Natural killer cell (primary cell): ENCODE results near the gene GRIN2D. TPM values are rescaled to one million over a fixed set of nuclear protein-coding genes. Genes with fewer than 3 reads are reported as not detected.
"Not testable (repeated sequence)": the region's sequence is repeated elsewhere in the genome, so short reads cannot be mapped to it uniquely, and the experiment has no call there.

Experiments used
- ATAC-seq, 3 donors: fragments of 150-1000 bp in 2 of 3; fragments of 200-7000 bp in 1 of 3; cut with Tn5 transposase; 1 replicate in 1 of 3; 2 replicates in 2 of 3; pipeline ENCODE4 v1.10.0; 2021; ENCODE audit warnings: mild to moderate bottlenecking in 2 of 3, moderate library complexity in 2 of 3
- DNase-seq, 2 donors: peaks; one replicate each; pipeline versions ENCODE4 v3.0.0 to v3.0.0-alpha.2; 2013 to 2021; ENCODE audit warnings: mixed read lengths in 1 of 2
- H3K27ac ChIP-seq: one replicate; pipeline ENCODE4 v1.5.1; 2013; ENCODE audit warnings: mild to moderate bottlenecking, low read length
- H3K27me3 ChIP-seq: one replicate; pipeline ENCODE4 v1.6.1; 2013; ENCODE audit warnings: low read length; ENCODE audit not compliant: control insufficient read depth, insufficient read depth
- H3K36me3 ChIP-seq: one replicate; pipeline ENCODE4 v1.6.1; 2013; ENCODE audit warnings: low read length; ENCODE audit not compliant: control insufficient read depth, insufficient read depth
- H3K4me1 ChIP-seq: one replicate; pipeline ENCODE4 v1.6.1; 2013; ENCODE audit warnings: low read length; ENCODE audit not compliant: control insufficient read depth, insufficient read depth
- H3K4me3 ChIP-seq: one replicate; pipeline ENCODE4 v1.5.1; 2013; ENCODE audit warnings: low read length
- H3K9me3 ChIP-seq: one replicate; pipeline ENCODE4 v1.6.1; 2013; ENCODE audit warnings: low read length; ENCODE audit not compliant: control insufficient read depth, insufficient read depth
- H3K27ac Mint-ChIP-seq, 2 donors: one replicate each; pipeline ENCODE4 v1.8.0; 2022; ENCODE audit warnings: mild to moderate bottlenecking in 2 of 2, mixed read lengths in 2 of 2, moderate library complexity in 1 of 2
- H3K27me3 Mint-ChIP-seq, 2 donors: one replicate each; pipeline ENCODE4 v1.8.0; 2022; ENCODE audit warnings: low read depth in 2 of 2, mixed read lengths in 2 of 2
- H3K36me3 Mint-ChIP-seq: one replicate; pipeline ENCODE4 v1.8.0; 2022; ENCODE audit warnings: mixed read lengths
- H3K4me1 Mint-ChIP-seq, 2 donors: one replicate each; pipeline ENCODE4 v1.8.0; 2022; ENCODE audit warnings: mixed read lengths in 2 of 2
- H3K4me3 Mint-ChIP-seq: one replicate; pipeline ENCODE4 v1.8.0; 2022; ENCODE audit warnings: mild to moderate bottlenecking, moderate library complexity, mixed read lengths
- H3K9me3 Mint-ChIP-seq, 2 donors: one replicate each; pipeline ENCODE4 v1.8.0; 2022; ENCODE audit warnings: mixed read lengths in 2 of 2
- CTCF ChIP-seq: fragments of 200-600 bp; IDR thresholded peaks from one replicate; pipeline ENCODE4 v1.8.0; 2022; ENCODE audit warnings: antibody characterized with exemption
- WGBS: methylation state at CpG from one replicate; pipeline ENCODE4 v1.1.7; 2013; ENCODE audit warnings: missing lambda C conversion rate; ENCODE audit not compliant: insufficient coverage; 5-methylcytosine and 5-hydroxymethylcytosine counted together
- intact Hi-C: fragments of 100-400 bp; cut with micrococcal nuclease; formaldehyde crosslinking; loops from one replicate; pipeline ENCODE4 v1.14.2; 2022
- total RNA-seq, 4 donors: library from RNA; stranded (reverse); fragments of 120-200 nt in 1 of 4; gene quantifications; one replicate each; pipeline versions ENCODE4 v1.2.3 to v1.2.4, GENCODE V29; 2013 to 2022

Gene GRIN2D
- total RNA-seq, 3 donors from 2014 or later (not counting 1 experiment from before 2014, with no cell fraction given), result 0.05 to 0.28 (median 0.07) TPM

- no peaks in the 10 kb centered on the region for H3K36me3 Mint-ChIP-seq
- no peak overlapping the region for H3K27ac Mint-ChIP-seq
- H3K4me3 Mint-ChIP-seq, result no peak overlapping the region
- H3K27ac ChIP-seq, result no peak overlapping the region
- WGBS, result 91% methylated on average over 6 of the region's 7 CpGs
- no peak for DNase-seq
- H3K9me3 ChIP-seq, result no peaks in the 10 kb centered on the region
- no peaks in the 10 kb centered on the region for H3K4me1 ChIP-seq
- H3K27me3 Mint-ChIP-seq, result no peaks in the 10 kb centered on the region
- no peaks in the 10 kb centered on the region for H3K27me3 ChIP-seq
- intact Hi-C loops, result no loop called here
- no peaks in the 10 kb centered on the region for H3K4me1 Mint-ChIP-seq
- H3K36me3 ChIP-seq, result no peaks in the 10 kb centered on the region
- no peak for TF ChIP-seq CTCF
- no peak for ATAC-seq
- H3K9me3 Mint-ChIP-seq, result no peaks in the 10 kb centered on the region
- H3K4me3 ChIP-seq, result no peak overlapping the region
These were observed 22.1 kb upstream of the GRIN2D start for GRCh38 chr19:48371367-48371766.

GRCh38 chr19:48371771-48372170 lies 21.7 kb upstream of the GRIN2D start:
- H3K9me3 Mint-ChIP-seq, ATAC-seq, H3K27me3 ChIP-seq, DNase-seq, H3K9me3 ChIP-seq, H3K4me1 Mint-ChIP-seq, H3K27ac ChIP-seq, H3K4me3 Mint-ChIP-seq, H3K4me3 ChIP-seq, H3K27ac Mint-ChIP-seq, H3K36me3 Mint-ChIP-seq, H3K36me3 ChIP-seq, H3K4me1 ChIP-seq, intact Hi-C loops, H3K27me3 Mint-ChIP-seq: not testable (repeated sequence)
- WGBS, result 100% methylated on average over 5 of the region's 5 CpGs

- no peaks in the 10 kb centered on the region for H3K27me3 ChIP-seq
- H3K4me1 Mint-ChIP-seq, result no peaks in the 10 kb centered on the region
- no peaks in the 10 kb centered on the region for H3K9me3 Mint-ChIP-seq
- no peaks in the 10 kb centered on the region for H3K36me3 ChIP-seq
- ATAC-seq (no peak), DNase-seq (no peak)
- H3K4me3 ChIP-seq, result no peak overlapping the region
- intact Hi-C loops, result no loop called here
- 84% methylated on average over 4 of the region's 4 CpGs for whole genome bisulfite sequencing
- no peak overlapping the region for H3K27ac Mint-ChIP-seq
- no peaks in the 10 kb centered on the region for H3K9me3 ChIP-seq
- TF ChIP-seq CTCF, result no peak
- H3K27me3 Mint-ChIP-seq, result no peaks in the 10 kb centered on the region
- H3K36me3 Mint-ChIP-seq, result no peaks in the 10 kb centered on the region
- no peaks in the 10 kb centered on the region for H3K4me1 ChIP-seq
- no peak overlapping the region for H3K4me3 Mint-ChIP-seq
- H3K27ac ChIP-seq, result no peak overlapping the region
These were observed 20.6 kb upstream of the GRIN2D start for GRCh38 chr19:48372904-48373303.

- no peak overlapping the region for H3K4me3 ChIP-seq
- H3K4me1 ChIP-seq, result no peaks in the 10 kb centered on the region
- DNase-seq, result no peak
- Mint-ChIP-seq H3K4me3 (no peak overlapping the region), H3K36me3 (no peaks in the 10 kb centered on the region), H3K4me1 (no peaks in the 10 kb centered on the region), H3K9me3 (no peaks in the 10 kb centered on the region), H3K27ac (no peak overlapping the region), H3K27me3 (no peaks in the 10 kb centered on the region)
- H3K36me3 ChIP-seq, result no peaks in the 10 kb centered on the region
- no peaks in the 10 kb centered on the region for H3K9me3 ChIP-seq
- WGBS, result 94% methylated on average over 11 of the region's 11 CpGs
- H3K27me3 ChIP-seq, result no peaks in the 10 kb centered on the region
- no peak overlapping the region for H3K27ac ChIP-seq
- no peak for ATAC-seq
- intact Hi-C loops, result no loop called here
- TF ChIP-seq CTCF, result no peak
These were observed 19.9 kb upstream of the GRIN2D start for GRCh38 chr19:48373567-48373966.
